Chondrocyte (in vitro differentiated cells): ENCODE measurements around the gene PKP1. TPM values are rescaled to one million over a fixed set of nuclear protein-coding genes. Genes with fewer than 3 reads are reported as not detected.
A peak's percentile ranks its signal among the peaks of the same experiment; 100 is the strongest.

ENCODE experiments used
- DNase-seq: peaks from one replicate; pipeline ENCODE4 v3.0.0; 2021; ENCODE audit warnings: mixed read lengths, low spot score
- H3K27ac Mint-ChIP-seq: one replicate; pipeline ENCODE4 v1.8.0; 2021; ENCODE audit warnings: mild to moderate bottlenecking, moderate library complexity, mixed read lengths; ENCODE audit not compliant: unreplicated experiment
- H3K27me3 Mint-ChIP-seq: 2 replicates; pipeline ENCODE4 v1.8.0; 2021; ENCODE audit warnings: low read depth, mixed read lengths
- H3K36me3 Mint-ChIP-seq: 2 replicates; pipeline ENCODE4 v1.8.0; 2021; ENCODE audit warnings: low read depth, mixed read lengths
- H3K4me1 Mint-ChIP-seq: 2 replicates; pipeline ENCODE4 v1.8.0; 2021; ENCODE audit warnings: low read depth, mild to moderate bottlenecking, mixed read lengths
- H3K4me3 Mint-ChIP-seq: one replicate; pipeline ENCODE4 v1.8.0; 2021; ENCODE audit warnings: mild to moderate bottlenecking, moderate library complexity, mixed read lengths; ENCODE audit not compliant: unreplicated experiment
- H3K9me3 Mint-ChIP-seq: 2 replicates; pipeline ENCODE4 v1.8.0; 2021; ENCODE audit warnings: low read depth, mixed read lengths
- CTCF ChIP-seq: fragments of 200-600 bp; sonication (generic); IDR thresholded peaks from 2 replicates; pipeline ENCODE4 v1.5.0; 2021; ENCODE audit warnings: antibody characterized with exemption, mild to moderate bottlenecking, moderate library complexity
- total RNA-seq: library from RNA; stranded (reverse); gene quantifications from 3 replicates; pipeline ENCODE4 v1.2.1, GENCODE V29; 2021

The PKP1 gene
- total RNA-seq, 1 donor from 2014 or later: 4.0 TPM

DNA sequence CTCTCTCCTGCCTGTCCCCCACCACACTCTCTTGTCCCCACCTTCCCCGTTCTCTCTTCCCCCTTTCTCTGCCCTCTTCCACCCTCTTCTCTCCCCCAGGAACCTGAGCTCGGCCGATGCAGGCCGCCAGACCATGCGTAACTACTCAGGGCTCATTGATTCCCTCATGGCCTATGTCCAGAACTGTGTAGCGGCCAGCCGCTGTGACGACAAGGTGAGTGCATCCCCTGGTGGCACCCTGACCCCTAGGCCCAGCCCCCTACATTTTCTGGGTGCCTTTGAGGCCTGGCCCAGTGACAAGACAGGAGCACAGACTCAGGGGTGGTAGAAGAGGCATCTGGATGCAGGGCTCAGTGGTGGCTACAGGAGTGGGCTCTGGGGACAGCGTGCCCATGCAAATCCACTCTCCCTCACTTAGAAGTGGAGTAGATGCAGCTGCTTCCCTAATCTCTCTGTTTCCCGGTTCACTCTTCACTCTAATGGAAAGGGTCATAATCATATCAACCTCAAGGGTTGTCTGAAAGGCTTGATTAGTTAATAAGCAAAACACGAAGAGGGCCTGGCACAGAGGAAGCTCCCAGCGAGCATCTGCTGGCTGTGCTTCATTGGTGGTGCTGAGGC is 37.0 kb downstream of the PKP1 start:
- H3K4me3 Mint-ChIP-seq: no peak overlapping the region
- no peak overlapping the region for H3K27ac Mint-ChIP-seq
- no peaks in the 10 kb centered on the region for H3K4me1 Mint-ChIP-seq
- DNase-seq: peak; percentile 81
- no peak for TF ChIP-seq CTCF
- H3K9me3 Mint-ChIP-seq: no peaks in the 10 kb centered on the region
- peaks cover 6% of the 10 kb centered on the region for H3K36me3 Mint-ChIP-seq
- H3K27me3 Mint-ChIP-seq: peaks cover 9% of the 10 kb centered on the region

DNA sequence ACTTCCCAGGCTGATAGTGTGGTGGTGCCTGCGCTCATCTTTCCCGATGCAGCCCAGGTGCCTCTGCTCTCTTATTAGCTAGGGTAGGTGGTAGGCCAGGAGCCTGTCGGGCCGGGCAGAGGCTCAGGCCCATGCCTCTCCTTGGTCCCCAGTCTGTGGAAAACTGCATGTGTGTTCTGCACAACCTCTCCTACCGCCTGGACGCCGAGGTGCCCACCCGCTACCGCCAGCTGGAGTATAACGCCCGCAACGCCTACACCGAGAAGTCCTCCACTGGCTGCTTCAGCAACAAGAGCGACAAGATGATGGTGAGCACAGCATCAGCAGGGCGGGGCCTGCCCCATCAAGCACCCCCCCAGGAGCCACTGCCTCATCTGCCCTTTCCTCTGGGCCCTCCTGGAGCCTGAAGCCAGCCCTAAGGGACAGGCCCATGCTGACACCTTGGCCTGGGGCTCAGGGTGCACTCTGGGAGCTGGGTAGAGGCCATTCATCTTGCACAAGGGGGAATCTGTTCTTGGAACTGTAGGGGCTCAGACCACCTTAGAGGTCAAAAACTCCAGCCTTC is 38.6 kb downstream of the PKP1 start:
- TF ChIP-seq CTCF: no peak
- H3K4me1 Mint-ChIP-seq: no peaks in the 10 kb centered on the region
- H3K4me3 Mint-ChIP-seq: no peak overlapping the region
- peaks cover 11% of the 10 kb centered on the region for H3K27me3 Mint-ChIP-seq
- H3K9me3 Mint-ChIP-seq: no peaks in the 10 kb centered on the region
- no peak for DNase-seq
- peaks cover 7% of the 10 kb centered on the region for H3K36me3 Mint-ChIP-seq
- H3K27ac Mint-ChIP-seq: no peak overlapping the region

- peaks cover 12% of the 10 kb centered on the region for H3K27me3 Mint-ChIP-seq
- DNase-seq: no peak
- H3K4me1 Mint-ChIP-seq: no peaks in the 10 kb centered on the region
- no peaks in the 10 kb centered on the region for H3K9me3 Mint-ChIP-seq
- H3K36me3 Mint-ChIP-seq: peaks cover 7% of the 10 kb centered on the region
- H3K27ac Mint-ChIP-seq: no peak overlapping the region
- no peak overlapping the region for H3K4me3 Mint-ChIP-seq
- TF ChIP-seq CTCF: no peak
Measured at GRCh38 chr1:201322653-201323510, 39.6 kb downstream of the PKP1 start.

DNA sequence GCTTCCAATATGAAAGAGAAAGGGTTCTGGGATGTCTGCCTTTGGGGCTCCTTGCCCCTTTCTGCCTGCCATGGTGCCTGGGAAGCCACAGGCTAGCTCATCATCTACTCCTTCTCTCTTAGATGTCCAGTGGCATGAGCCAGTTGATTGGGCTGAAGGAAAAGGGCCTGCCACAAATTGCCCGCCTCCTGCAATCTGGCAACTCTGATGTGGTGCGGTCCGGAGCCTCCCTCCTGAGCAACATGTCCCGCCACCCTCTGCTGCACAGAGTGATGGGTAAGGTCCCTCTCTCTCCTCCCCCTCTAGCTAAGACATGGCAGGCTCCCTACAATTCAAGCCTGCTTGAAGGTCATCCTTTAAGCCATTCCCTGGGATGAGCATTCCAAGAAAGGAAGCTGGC is 41.0 kb downstream of the PKP1 start:
- Mint-ChIP-seq H3K36me3 (peaks cover 6% of the 10 kb centered on the region), H3K27me3 (peaks cover 12% of the 10 kb centered on the region), H3K9me3 (no peaks in the 10 kb centered on the region), H3K4me3 (no peak overlapping the region), H3K27ac (no peak overlapping the region), H3K4me1 (peaks cover 3% of the 10 kb centered on the region)
- no peak for TF ChIP-seq CTCF
- peak; percentile 58 for DNase-seq
